T47D (cell line): ENCODE measurements around the gene ZNF816.
"Not testable (repeated sequence)": the region's sequence is repeated elsewhere in the genome, so short reads cannot be mapped to it uniquely, and the experiment has no call there.

Source experiments
- DNase-seq, 2 experiments: peaks; one replicate each; pipeline versions ENCODE4 v3.0.0 to v3.0.0-alpha.2; 2011 to 2012; ENCODE audit warnings: low read depth in 1 of 2, low spot score in 1 of 2
- JUND ChIP-seq: IDR thresholded peaks from 2 replicates; pipeline ENCODE4 v1.6.1; 2012; ENCODE audit warnings: low read depth
- in situ Hi-C: cut with HindIII; loops from 2 replicates; pipeline ENCODE4 v1.10.0; 2016; ENCODE audit warnings: low sequenced_read_pairs, low pct_unique_long_range_greater_than_20kb

The ZNF816 gene

DNA sequence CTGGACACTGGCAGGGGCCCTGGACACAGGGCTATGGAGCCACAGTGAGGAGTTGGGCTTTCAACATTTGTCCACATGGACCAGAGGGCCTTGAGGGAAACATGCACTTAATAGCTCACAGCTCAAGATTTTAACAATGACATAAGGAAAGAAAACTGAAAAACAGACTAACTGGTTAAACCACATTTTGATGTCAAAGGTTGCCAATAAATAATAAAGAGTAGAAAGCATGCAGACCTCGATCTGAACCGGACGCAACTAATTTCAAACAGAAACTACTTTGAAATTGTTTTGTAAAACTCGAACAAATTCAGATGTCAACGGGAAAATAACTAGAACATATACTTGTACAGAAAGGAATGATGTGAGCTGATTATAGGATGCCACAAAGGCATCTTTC, 23.9 kb downstream of the ZNF816 start:
- in situ Hi-C loops, result no loop called here

GRCh38 chr19:52936954-52937325, 25.7 kb downstream of the ZNF816 start:
- DNase-seq, result peak in 1 of 2 experiments; percentile 44
- in situ Hi-C loops, result no loop called here
- no peak for TF ChIP-seq JUND

More for the DNA sequence above, 23.9 kb downstream of the ZNF816 start:
- peak in 1 of 2 experiments; percentile 85 for DNase-seq
- no peak for TF ChIP-seq JUND

DNA sequence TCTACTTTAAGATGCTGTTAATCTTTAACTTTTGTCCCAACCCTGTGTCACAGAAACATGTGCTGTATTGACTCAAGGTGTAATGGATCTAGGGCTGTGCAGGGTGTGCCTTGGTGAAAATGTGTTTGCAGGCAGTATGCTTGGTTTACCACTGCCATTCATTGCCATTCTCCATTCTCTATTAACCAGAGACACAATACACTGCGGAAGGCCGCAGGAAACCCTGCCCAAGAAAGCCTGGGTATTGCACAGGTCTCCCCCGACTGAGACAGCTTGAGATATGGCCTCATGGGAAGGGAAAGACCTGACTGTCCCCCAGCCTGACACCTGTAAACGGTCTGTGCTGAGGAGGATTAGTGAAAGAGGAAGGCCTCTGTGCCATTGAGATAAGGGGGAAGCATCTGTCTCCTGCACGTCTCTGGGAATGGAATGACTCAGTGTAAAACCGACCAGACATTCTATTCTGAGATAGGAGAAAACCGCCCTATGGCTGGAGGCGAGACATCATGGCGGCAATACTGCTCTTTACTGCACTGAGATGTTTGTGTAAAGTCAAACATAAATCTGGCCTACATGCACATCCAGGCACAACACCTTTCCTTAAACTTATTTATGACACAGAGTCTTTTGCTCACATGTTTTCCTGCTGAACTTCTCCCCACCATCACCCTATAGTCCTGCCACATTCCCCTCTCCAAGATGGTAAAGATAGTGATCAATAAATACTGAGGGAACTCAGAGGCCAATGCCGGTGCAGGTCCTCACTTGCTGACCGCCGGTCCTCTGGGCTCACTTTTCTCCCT, 26.3 kb downstream of the ZNF816 start:
- in situ Hi-C loops, result no loop called here
- no peak for TF ChIP-seq JUND
- peak in 1 of 2 experiments; percentile 43 for DNase-seq

DNA sequence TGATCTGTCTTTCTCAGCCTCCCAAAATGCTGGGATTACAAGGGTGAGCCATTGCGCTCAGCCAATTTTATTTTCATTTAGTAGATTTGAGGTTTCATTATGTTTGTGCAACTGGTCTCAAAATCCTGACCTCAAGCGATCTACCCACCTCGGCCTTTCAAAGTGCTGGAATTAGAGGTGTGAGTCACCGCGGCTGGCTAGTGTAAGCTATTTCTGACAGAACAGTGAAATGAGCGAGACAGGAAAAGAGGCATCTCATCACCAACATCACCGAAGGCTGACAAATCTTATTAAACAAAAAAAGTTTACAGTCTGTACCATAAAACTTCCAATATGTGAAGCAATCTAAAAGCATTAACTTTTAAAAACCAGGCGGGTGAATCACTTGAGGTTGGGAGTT, 27.2 kb downstream of the ZNF816 start:
- no peak for TF ChIP-seq JUND
- in situ Hi-C loops, result no loop called here
- DNase-seq, result no peak

- DNase-seq, in situ Hi-C loops: not testable (repeated sequence)
These were observed 38.0 kb downstream of the ZNF816 start for GRCh38 chr19:52924641-52925040.

GRCh38 chr19:52923778-52924593, 38.7 kb downstream of the ZNF816 start:
- TF ChIP-seq JUND, result no peak
- in situ Hi-C loops, result no loop called here
- DNase-seq, result peak in 1 of 2 experiments; percentile 67

- DNase-seq, result peak; percentile 45 to 90
- no peak for TF ChIP-seq JUND
- in situ Hi-C loops, result no loop called here
These were observed 39.6 kb downstream of the ZNF816 start, which contains the start of gene ZNF888 for GRCh38 chr19:52922841-52923777. Gene ZNF888 (minus strand): TSS chr19:52923428. CDS start chr19:52917873, 5,555 bp downstream.

DNA sequence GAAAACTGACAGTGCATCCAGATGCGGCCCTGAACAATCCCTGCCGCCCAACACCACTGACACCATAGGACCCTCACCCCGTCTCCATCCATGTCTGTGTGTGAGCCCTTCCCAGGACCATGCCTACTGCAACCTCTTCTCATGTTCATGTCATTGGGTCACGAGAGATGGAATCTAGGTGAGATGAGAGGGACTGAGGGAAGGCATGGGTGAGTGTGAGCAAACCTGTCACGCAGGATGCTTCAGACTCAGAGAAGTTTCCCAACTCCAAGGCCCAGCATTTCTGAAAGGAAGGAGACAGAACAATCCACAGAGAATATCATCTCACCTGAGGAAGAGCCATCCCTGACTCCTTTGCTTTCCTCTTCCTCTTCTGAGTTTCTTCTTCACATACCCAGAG, 45.1 kb downstream of the ZNF816 start:
- in situ Hi-C loops, result no loop called here
- TF ChIP-seq JUND, result no peak
- DNase-seq, result no peak

DNA sequence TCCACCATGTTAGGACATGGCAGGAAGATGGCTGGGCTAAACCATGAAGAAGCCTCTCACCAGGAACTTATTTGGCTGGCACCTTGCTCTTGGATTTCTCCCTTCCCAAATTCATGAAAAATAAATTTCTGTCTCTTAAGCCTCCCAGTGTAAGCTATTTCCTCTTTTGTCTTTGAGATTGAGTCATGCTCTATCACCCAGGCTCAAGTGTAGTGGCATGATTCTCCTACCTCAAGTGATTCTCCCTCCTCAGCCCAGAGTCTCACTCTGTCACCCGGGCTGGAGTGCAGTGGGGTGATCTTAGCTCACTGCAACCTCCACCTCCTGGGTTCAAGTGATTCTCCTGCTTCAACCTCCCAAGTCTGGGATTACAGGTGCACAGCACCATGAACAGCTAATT, 52.0 kb downstream of the ZNF816 start:
- DNase-seq, result no peak
- in situ Hi-C loops, result no loop called here

GRCh38 chr19:52904052-52904780, 58.5 kb downstream of the ZNF816 start:
- in situ Hi-C loops, DNase-seq: not testable (repeated sequence)

More for the DNA sequence above, 52.0 kb downstream of the ZNF816 start:
- no peak for TF ChIP-seq JUND

GRCh38 chr19:52901842-52902241, 60.8 kb downstream of the ZNF816 start:
- no peak for DNase-seq
- in situ Hi-C loops, result no loop called here
- TF ChIP-seq JUND, result no peak
